Endometrial microvascular endothelial cells (primary cell): ENCODE data around the gene WDR43. TPM values are rescaled to one million over a fixed set of nuclear protein-coding genes. Genes with fewer than 3 reads are reported as not detected.

Experiments used
- in situ Hi-C: cut with HindIII; loops from 2 replicates; pipeline ENCODE4 v1.10.0; 2017; ENCODE audit warnings: low sequenced_read_pairs, low pct_unique_long_range_greater_than_20kb; ENCODE audit errors: inconsistent ontology term
- total RNA-seq: library from RNA; depleted of rRNA; stranded (reverse); fragments of >200 nt; gene quantifications from one replicate; pipeline ENCODE4 v1.2.3, GENCODE V29; 2015; ENCODE audit errors: inconsistent ontology term

Gene WDR43
- total RNA-seq: 86.1 TPM

GRCh38 chr2:28894470-28895188, at the start of gene WDR43:
WDR43 (plus strand) TSS chr2:28894667; CDS start chr2:28894699, 32 bp downstream.
- in situ Hi-C loops: no loop called here

- in situ Hi-C loops: no loop called here
Observed at GRCh38 chr2:28855193-28855592, 39.3 kb upstream of the WDR43 start.

- in situ Hi-C loops: no loop called here
Observed at GRCh38 chr2:28855977-28856376, 38.5 kb upstream of the WDR43 start.

- in situ Hi-C loops: no loop called here
Observed at GRCh38 chr2:28868611-28869010, 25.9 kb upstream of the WDR43 start.

- in situ Hi-C loops: no loop called here
Observed at GRCh38 chr2:28869494-28870145, 24.8 kb upstream of the WDR43 start.

- in situ Hi-C loops: no loop called here
Observed at GRCh38 chr2:28870146-28870891, 24.1 kb upstream of the WDR43 start, which contains the start of gene TRMT61B. TRMT61B (minus strand) TSS chr2:28870309; CDS start chr2:28870277, 32 bp downstream.

GRCh38 chr2:28871620-28872019, 22.8 kb upstream of the WDR43 start:
- in situ Hi-C loops: no loop called here

GRCh38 chr2:28880193-28880592, 14.3 kb upstream of the WDR43 start:
- in situ Hi-C loops: no loop called here

GRCh38 chr2:28893488-28893887, 979 bp upstream of the WDR43 start:
- in situ Hi-C loops: no loop called here

GRCh38 chr2:28895189-28895893, 874 bp downstream of the WDR43 start:
- in situ Hi-C loops: no loop called here

- in situ Hi-C loops: no loop called here
Observed at GRCh38 chr2:28896906-28897305, 2.4 kb downstream of the WDR43 start.

GRCh38 chr2:28898048-28898447, 3.6 kb downstream of the WDR43 start:
- in situ Hi-C loops: no loop called here

- in situ Hi-C loops: no loop called here
Observed at GRCh38 chr2:28901202-28901601, 6.7 kb downstream of the WDR43 start.

- in situ Hi-C loops: no loop called here
Observed at GRCh38 chr2:28901841-28902240, 7.4 kb downstream of the WDR43 start.

GRCh38 chr2:28902584-28902983, 8.1 kb downstream of the WDR43 start:
- in situ Hi-C loops: no loop called here

- in situ Hi-C loops: no loop called here
Observed at GRCh38 chr2:28904295-28904694, 9.8 kb downstream of the WDR43 start.

GRCh38 chr2:28904802-28905457, 10.5 kb downstream of the WDR43 start:
- in situ Hi-C loops: no loop called here

GRCh38 chr2:28905533-28905932, 11.1 kb downstream of the WDR43 start:
- in situ Hi-C loops: no loop called here

- in situ Hi-C loops: no loop called here
Observed at GRCh38 chr2:28906376-28906775, 11.9 kb downstream of the WDR43 start.
